OCI-LY3 (cell line): Measurements from ENCODE around the gene MEN1.

Experiments
- EZH2phosphoT487 ChIP-seq: fragments of 200-600 bp; shearing (Covaris generic); IDR thresholded peaks from 2 replicates; pipeline ENCODE4 v1.6.1; 2018; ENCODE audit warnings: antibody characterized with exemption, mixed run types, low read depth
- TF ChIP-seq, protein P1 (sequence below): fragments of 200-600, 300-600 bp; sonication (generic); IDR thresholded peaks from 2 replicates; pipeline ENCODE4 v1.5.1; 2014; ENCODE audit warnings: antibody characterized with exemption, low read length, low read depth

DNA sequence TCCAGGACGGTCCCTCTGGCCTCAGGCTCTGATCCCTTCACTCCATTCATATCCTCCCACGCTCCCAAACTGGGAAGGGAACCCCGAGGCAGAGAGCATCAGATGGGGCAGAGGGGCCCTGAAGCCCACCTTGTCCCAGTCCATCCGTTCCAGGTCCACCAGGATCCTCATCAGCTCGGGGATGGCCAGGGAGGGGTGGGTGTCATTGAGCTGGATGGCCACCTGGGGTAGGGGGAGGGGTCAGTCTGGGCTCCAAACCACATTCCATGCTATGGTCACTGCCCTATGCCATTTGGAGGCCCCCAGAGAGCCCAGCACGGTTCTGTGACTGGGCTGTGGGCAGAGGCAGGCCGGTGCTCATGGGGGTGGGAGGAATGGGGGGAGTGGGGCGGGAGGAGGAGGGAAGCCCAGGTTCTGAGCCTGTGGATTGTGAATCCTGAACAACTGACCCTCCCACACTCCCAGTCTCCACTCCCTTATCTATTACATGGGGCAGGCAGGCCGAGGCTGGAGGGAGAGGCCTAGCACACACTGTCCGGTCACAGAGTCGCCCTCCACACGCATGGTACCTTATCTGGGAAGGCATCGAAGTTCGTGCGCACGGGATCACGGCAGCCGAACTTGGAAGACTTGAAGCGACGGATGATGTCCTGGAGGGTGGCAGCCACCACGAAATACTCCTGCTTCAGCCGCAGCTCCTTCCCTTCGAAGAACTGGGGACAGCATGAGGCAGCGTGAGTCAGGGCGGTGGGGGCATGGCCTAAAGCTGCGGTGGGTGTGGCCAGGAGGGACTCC lies 56.0 kb downstream of the MEN1 start:
- TF ChIP-seq, protein P1, sequence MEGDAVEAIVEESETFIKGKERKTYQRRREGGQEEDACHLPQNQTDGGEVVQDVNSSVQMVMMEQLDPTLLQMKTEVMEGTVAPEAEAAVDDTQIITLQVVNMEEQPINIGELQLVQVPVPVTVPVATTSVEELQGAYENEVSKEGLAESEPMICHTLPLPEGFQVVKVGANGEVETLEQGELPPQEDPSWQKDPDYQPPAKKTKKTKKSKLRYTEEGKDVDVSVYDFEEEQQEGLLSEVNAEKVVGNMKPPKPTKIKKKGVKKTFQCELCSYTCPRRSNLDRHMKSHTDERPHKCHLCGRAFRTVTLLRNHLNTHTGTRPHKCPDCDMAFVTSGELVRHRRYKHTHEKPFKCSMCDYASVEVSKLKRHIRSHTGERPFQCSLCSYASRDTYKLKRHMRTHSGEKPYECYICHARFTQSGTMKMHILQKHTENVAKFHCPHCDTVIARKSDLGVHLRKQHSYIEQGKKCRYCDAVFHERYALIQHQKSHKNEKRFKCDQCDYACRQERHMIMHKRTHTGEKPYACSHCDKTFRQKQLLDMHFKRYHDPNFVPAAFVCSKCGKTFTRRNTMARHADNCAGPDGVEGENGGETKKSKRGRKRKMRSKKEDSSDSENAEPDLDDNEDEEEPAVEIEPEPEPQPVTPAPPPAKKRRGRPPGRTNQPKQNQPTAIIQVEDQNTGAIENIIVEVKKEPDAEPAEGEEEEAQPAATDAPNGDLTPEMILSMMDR = no peak
- no peak for TF ChIP-seq EZH2phosphoT487
